ENCODE results near the gene IL1R1. TPM values are rescaled to one million over a fixed set of nuclear protein-coding genes. Genes with fewer than 3 reads are reported as not detected.

IL1R1 gene
- total and polyA plus RNA-seq, 10 of the 15 experiments (the other 5 are each of a cell fraction or from before 2014, with no cell fraction given), result 0.17 to 13.2 (median 0.53) TPM

- ChIA-PET CTCF (interaction anchor here (0.7 to 1.2 kb wide), 2 partner anchors 71 to 275 kb away, joined by 3 read pairs; no protein-coding TSS in a partner anchor), SMC1A (ENCODE audit: uncharacterized antibody, unreplicated experiment) (interaction anchor here (1.1 to 1.6 kb wide), 5 partner anchors 11 to 133 kb away, joined by 3 to 7 read pairs (median 4); no protein-coding TSS in a partner anchor), RAD21 (ENCODE audit: unreplicated experiment) (interaction anchor here (0.6 kb wide), 1 partner anchor 55 kb away, joined by 3 read pairs; no protein-coding TSS in a partner anchor), POLR2A (no interaction called here)
- intact Hi-C loops (cut with micrococcal nuclease; ENCODE audit: unreplicated experiment), result no loop called here
- no peaks in the 10 kb centered on the region; the same call in 2 of the 3 replicates for H3K9me3 ChIP-seq (replicated peaks; ENCODE audit: control insufficient read depth, insufficient read depth, low read length)
- ATAC-seq, result peak; percentile 26
- H4K20me1 ChIP-seq (ENCODE audit: control insufficient read depth, insufficient read depth), result no peaks in the 10 kb centered on the region
- H3K27ac ChIP-seq (ENCODE audit: control insufficient read depth, insufficient read depth), result no peak overlapping the region
- H2AFZ ChIP-seq (ENCODE audit: control insufficient read depth, low read depth, low read length), result no peak overlapping the region
- H3K4me3 ChIP-seq, result no peak overlapping the region
- in situ Hi-C loops (cut with MboI), result no loop called here
- H3K36me3 ChIP-seq (ENCODE audit: control insufficient read depth in 2 of 2, insufficient read depth in 2 of 2, low read length in 1 of 2), result no peaks in the 10 kb centered on the region
- DNase-seq (ENCODE audit: low read depth, low spot score), result no peak
- no peaks in the 10 kb centered on the region for H3K4me1 ChIP-seq (ENCODE audit: control insufficient read depth, insufficient read depth, low read length)
- no peak overlapping the region for H3K4me2 ChIP-seq (ENCODE audit: control insufficient read depth, insufficient read depth)
- H3K9ac ChIP-seq (ENCODE audit: control insufficient read depth, insufficient read depth, low read length), result no peak overlapping the region
- H3K27me3 ChIP-seq (replicated peaks in 1 of 2; ENCODE audit: control insufficient read depth in 2 of 2, insufficient read depth in 2 of 2, low read length in 1 of 2), result no peaks in the 10 kb centered on the region
- TSS peak; percentile 10 for BruUV-seq (replicated peaks)
- FAIRE-seq, result no peak
- 0% methylated on average over 1 of the region's 1 CpG for WGBS (ENCODE audit: insufficient coverage, insufficient replicate concordance, low lambda C conversion rate, missing lambda C conversion rate)
- no peak for TF ChIP-seq PKNOX1 (IDR thresholded peaks at IDR 0.05)
- no peak for TF ChIP-seq GATAD2B (conservative IDR thresholded peaks at IDR 0.05; ENCODE audit: low read depth)
- no peak for TF ChIP-seq CREB1 (IDR thresholded peaks at IDR 0.05; ENCODE audit: low read depth)
- TF ChIP-seq CEBPZ (IDR thresholded peaks at IDR 0.05; ENCODE audit: low read depth, low read length), result no peak
- TF ChIP-seq RCOR1 (conservative IDR thresholded peaks at IDR 0.05; ENCODE audit: low read depth, low read length), result no peak
- no peaks in the 10 kb centered on the region for H3K79me2 ChIP-seq (ENCODE audit: control insufficient read depth, insufficient read depth, low read length)
Observed at GRCh38 chr2:102159295-102159694, 16.7 kb downstream of the IL1R1 start.
